SU-DHL-6 (cell line): ENCODE results near the gene ARCN1.

Experiments
- H2AFZ ChIP-seq: fragments of 200-600 bp; sonication (generic); 2 replicates; pipeline ENCODE4 v1.6.1; 2014; ENCODE audit warnings: low read depth, mild to moderate bottlenecking, moderate library complexity, mixed read lengths, antibody characterized with exemption, low read length; ENCODE audit not compliant: severe bottlenecking
- H3F3A ChIP-seq: fragments of 200-600 bp; shearing (Covaris generic); 2 replicates; pipeline ENCODE4 v1.6.0; 2016; ENCODE audit warnings: antibody characterized with exemption, mild to moderate bottlenecking; ENCODE audit not compliant: insufficient read depth
- H3K27ac ChIP-seq: fragments of 200-600 bp; sonication (generic); 2 replicates; pipeline ENCODE4 v1.5.1; 2016; ENCODE audit warnings: low read depth, mild to moderate bottlenecking, low read length, moderate library complexity, mixed read lengths
- H3K27me3 ChIP-seq: fragments of 200-600 bp; sonication (generic), shearing (Covaris generic); 2 replicates; pipeline ENCODE4 v1.6.0; 2014; ENCODE audit warnings: mild to moderate bottlenecking, low read length
- H3K36me3 ChIP-seq: fragments of 200-600 bp; sonication (generic); 2 replicates; pipeline ENCODE4 v1.6.1; 2014; ENCODE audit warnings: mild to moderate bottlenecking, low read length, mixed read lengths
- H3K4me2 ChIP-seq: fragments of 300-600, 200-600 bp; shearing (Covaris generic), sonication (generic); 2 replicates; pipeline ENCODE4 v1.6.0; 2014; ENCODE audit warnings: low read length, low read depth, mild to moderate bottlenecking; ENCODE audit not compliant: poor library complexity, severe bottlenecking
- H3K4me3 ChIP-seq: fragments of 200-600 bp; sonication (generic); 2 replicates; pipeline ENCODE4 v1.5.1; 2014; ENCODE audit warnings: antibody characterized with exemption, low read length, mild to moderate bottlenecking, mixed read lengths; ENCODE audit not compliant: insufficient read depth, poor library complexity, severe bottlenecking
- H3K79me2 ChIP-seq: fragments of 200-600 bp; sonication (generic); 2 replicates; pipeline ENCODE4 v1.6.1; 2014; ENCODE audit warnings: mild to moderate bottlenecking, low read length, moderate library complexity; ENCODE audit not compliant: insufficient read depth
- H3K9ac ChIP-seq: fragments of 200-600 bp; sonication (generic); 2 replicates; pipeline ENCODE4 v1.7.0; 2014; ENCODE audit warnings: mild to moderate bottlenecking, low read length
- H3K9me2 ChIP-seq: fragments of 200-600 bp; sonication (generic); replicated peaks from 2 replicates; pipeline ENCODE4 v1.6.1; 2014; ENCODE audit warnings: low read length; ENCODE audit not compliant: insufficient read depth
- H3K9me3 ChIP-seq: fragments of 200-600 bp; sonication (generic); 2 replicates; pipeline ENCODE4 v1.6.1; 2014; ENCODE audit warnings: low read length, mixed read lengths; ENCODE audit not compliant: insufficient read depth
- H4K20me1 ChIP-seq: fragments of 200-600 bp; sonication (generic); 2 replicates; pipeline ENCODE4 v1.6.1; 2014; ENCODE audit warnings: low read depth, mild to moderate bottlenecking, antibody characterized with exemption, low read length, moderate library complexity, mixed read lengths
- CTCF ChIP-seq: fragments of 200-600 bp; sonication (generic); IDR thresholded peaks from one replicate; pipeline ENCODE4 v1.5.1; 2017; ENCODE audit warnings: antibody characterized with exemption, mild to moderate bottlenecking, low read length, moderate library complexity; ENCODE audit not compliant: insufficient read depth, poor library complexity, severe bottlenecking
- EZH2phosphoT487 ChIP-seq: fragments of 200-600 bp; sonication (generic), shearing (Covaris generic); conservative IDR thresholded peaks from 2 replicates; pipeline ENCODE4 v1.6.1; 2018; ENCODE audit warnings: mild to moderate bottlenecking, antibody characterized with exemption, low read length, moderate library complexity, mixed read lengths

ARCN1 gene

GRCh38 chr11:118560806-118561205 is 11.4 kb upstream of the ARCN1 start:
- H3F3A ChIP-seq = no peaks in the 10 kb centered on the region
- H3K36me3 ChIP-seq = no peaks in the 10 kb centered on the region
- no peaks in the 10 kb centered on the region for H3K79me2 ChIP-seq
- H3K27me3 ChIP-seq = no peaks in the 10 kb centered on the region
- H3K9me2 ChIP-seq = no peaks in the 10 kb centered on the region
- H3K9ac ChIP-seq = no peak overlapping the region
- H4K20me1 ChIP-seq = no peaks in the 10 kb centered on the region
- no peak overlapping the region for H2AFZ ChIP-seq
- H3K4me3 ChIP-seq = no peak overlapping the region
- H3K9me3 ChIP-seq = no peaks in the 10 kb centered on the region
- H3K27ac ChIP-seq = no peak overlapping the region
- no peak overlapping the region for H3K4me2 ChIP-seq
- no peak for TF ChIP-seq CTCF
- TF ChIP-seq EZH2phosphoT487 = no peak

- H2AFZ ChIP-seq = no peak overlapping the region
Observed at GRCh38 chr11:118565051-118565450, 7.2 kb upstream of the ARCN1 start.

GRCh38 chr11:118569670-118570069 is 2.5 kb upstream of the ARCN1 start:
- H3K4me2 ChIP-seq = no peak overlapping the region
- no peaks in the 10 kb centered on the region for H3K27me3 ChIP-seq
- no peak overlapping the region for H3K4me3 ChIP-seq
- no peaks in the 10 kb centered on the region for H3K9me3 ChIP-seq
- no peak overlapping the region for H3K9ac ChIP-seq
- H3F3A ChIP-seq = peaks cover 5% of the 10 kb centered on the region
- H3K27ac ChIP-seq = no peak overlapping the region
- TF ChIP-seq EZH2phosphoT487 (no peak), CTCF (no peak)
- H3K36me3 ChIP-seq = no peaks in the 10 kb centered on the region
- peaks cover 13% of the 10 kb centered on the region; the same call in 1 of the 2 replicates for H4K20me1 ChIP-seq
- H2AFZ ChIP-seq = no peak overlapping the region
- H3K9me2 ChIP-seq = no peaks in the 10 kb centered on the region
- peaks cover 25% of the 10 kb centered on the region for H3K79me2 ChIP-seq

More at GRCh38 chr11:118565051-118565450, 7.2 kb upstream of the ARCN1 start:
- Histone ChIP-seq H3K79me2 (no peaks in the 10 kb centered on the region), H3K36me3 (no peaks in the 10 kb centered on the region), H3F3A (no peaks in the 10 kb centered on the region), H3K4me3 (no peak overlapping the region), H3K27ac (no peak overlapping the region), H4K20me1 (no peaks in the 10 kb centered on the region), H3K9ac (no peak overlapping the region), H3K27me3 (no peaks in the 10 kb centered on the region), H3K4me2 (no peak overlapping the region), H3K9me2 (no peaks in the 10 kb centered on the region), H3K9me3 (no peaks in the 10 kb centered on the region)
- TF ChIP-seq CTCF (no peak), EZH2phosphoT487 (no peak)
